GM12874 (cell line): ENCODE data around the gene CSTB.

Experiments used
- CTCF ChIP-seq: IDR thresholded peaks from 2 replicates; pipeline ENCODE4 v1.5.1; 2011; ENCODE audit warnings: low read depth, mild to moderate bottlenecking, control low read depth, low read length, moderate library complexity; ENCODE audit not compliant: insufficient read depth

Gene CSTB

DNA sequence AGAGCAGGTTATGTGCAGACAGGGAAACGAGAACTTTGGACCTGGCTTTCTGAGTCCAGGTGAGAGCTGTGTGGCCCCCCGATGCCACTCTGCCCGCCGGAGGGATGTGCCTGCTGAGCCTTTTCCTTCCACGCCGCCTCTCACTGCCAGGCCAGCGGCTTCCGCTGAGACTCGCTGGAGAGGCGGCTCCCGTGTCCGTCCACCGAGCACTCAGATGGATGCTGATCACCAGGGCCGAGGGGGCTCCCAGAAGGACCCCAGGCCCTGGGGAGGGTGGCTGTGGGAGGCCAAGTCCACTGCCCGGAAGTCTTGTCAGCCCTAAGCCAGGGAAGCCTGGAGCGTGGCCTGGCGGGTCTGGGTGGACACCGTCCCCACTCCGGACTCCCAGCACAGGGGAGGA is 16.5 kb downstream of the CSTB start:
- no peak for TF ChIP-seq CTCF

GRCh38 chr21:43758811-43759210 is 17.3 kb downstream of the CSTB start:
- TF ChIP-seq CTCF: no peak

- no peak for TF ChIP-seq CTCF
These were observed 17.9 kb downstream of the CSTB start for GRCh38 chr21:43758111-43758641.

DNA sequence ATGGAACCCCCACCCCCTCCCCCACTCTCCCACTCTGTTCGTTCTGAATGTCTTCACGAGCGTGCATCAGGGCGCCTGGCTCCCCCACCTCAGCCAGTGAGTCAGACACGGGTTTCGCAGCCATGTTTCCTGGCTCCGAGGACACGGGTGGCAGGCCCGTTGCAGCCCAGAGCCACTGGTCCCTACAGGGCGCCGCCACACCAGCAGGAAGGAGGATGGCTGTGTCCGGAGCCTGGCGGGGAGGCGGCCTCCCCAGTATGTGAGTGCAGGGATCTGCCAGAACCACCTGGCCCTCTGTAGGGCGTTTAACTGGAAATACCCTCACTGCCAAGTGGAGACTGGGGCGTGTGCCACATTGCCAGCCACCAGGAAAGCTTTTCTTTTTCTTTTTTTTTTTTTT is 18.5 kb downstream of the CSTB start:
- no peak for TF ChIP-seq CTCF

GRCh38 chr21:43755820-43756594 is 20.1 kb downstream of the CSTB start:
- TF ChIP-seq CTCF: no peak

DNA sequence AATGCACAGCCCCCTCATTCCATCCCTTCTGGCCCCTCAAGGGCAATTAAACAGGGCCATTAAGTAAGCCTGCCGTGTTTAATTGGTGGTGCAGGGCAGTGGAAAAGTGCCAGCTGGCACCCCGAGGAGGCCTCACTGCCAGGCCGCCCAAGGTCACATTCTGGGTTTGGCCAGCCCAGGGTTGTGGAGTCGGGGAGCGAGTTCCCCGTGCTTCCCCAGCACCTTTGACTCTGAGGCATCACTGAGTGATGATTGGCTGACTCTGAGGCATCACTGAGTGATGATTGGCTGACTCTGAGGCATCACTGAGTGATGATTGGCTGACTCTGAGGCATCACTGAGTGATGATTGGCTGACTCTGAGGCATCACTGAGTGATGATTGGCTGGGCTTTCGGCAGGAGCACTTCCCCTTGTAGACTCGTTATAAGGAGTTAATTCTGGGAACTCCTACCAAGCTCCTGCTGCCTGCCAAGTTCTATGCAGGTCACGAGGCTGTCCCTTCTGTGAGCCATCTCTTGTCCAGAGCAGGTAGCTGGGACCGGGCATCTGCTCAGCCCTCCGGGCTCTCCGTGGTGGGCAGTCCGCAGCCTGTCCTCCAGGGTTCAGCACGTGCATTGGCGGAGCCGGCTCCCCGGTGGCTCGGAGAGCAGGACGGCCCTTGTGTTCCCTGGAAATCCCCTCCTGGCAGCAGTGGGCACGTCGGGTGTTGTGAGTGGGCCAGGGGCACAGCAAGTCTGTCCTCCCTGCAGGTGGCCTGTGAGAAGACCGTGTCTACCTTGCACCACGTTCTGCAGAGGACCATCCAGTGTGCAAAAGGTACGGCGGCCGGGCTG is 20.9 kb downstream of the CSTB start:
- no peak for TF ChIP-seq CTCF

DNA sequence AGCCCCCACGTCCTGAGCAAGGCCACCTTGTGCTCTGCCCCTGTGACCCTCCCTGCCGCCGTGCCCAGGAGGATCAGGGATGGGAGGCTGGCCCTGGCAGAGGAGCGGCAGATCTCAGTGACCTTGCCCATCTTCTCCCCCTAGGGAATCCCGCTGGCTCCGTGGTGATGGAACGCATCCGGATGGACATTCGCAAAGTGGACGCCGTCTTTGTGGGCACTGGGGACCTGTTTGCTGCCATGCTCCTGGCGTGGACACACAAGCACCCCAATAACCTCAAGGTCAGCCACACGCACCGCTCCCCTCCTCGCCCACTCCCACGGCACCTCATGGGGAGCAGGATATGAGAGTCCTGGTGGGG is 22.7 kb downstream of the CSTB start:
- no peak for TF ChIP-seq CTCF
